C4-2B (cell line): Measurements from ENCODE around the gene TRPC4AP.

ENCODE experiments used
- ZFX ChIP-seq: fragments of 450-650 bp; IDR thresholded peaks from 2 replicates; pipeline ENCODE4 v1.6.1; 2017
- TF ChIP-seq, protein P1 (sequence below): fragments of 450-650 bp; conservative IDR thresholded peaks from 2 replicates; pipeline ENCODE4 v1.5.1; 2017; ENCODE audit warnings: mild to moderate bottlenecking

DNA sequence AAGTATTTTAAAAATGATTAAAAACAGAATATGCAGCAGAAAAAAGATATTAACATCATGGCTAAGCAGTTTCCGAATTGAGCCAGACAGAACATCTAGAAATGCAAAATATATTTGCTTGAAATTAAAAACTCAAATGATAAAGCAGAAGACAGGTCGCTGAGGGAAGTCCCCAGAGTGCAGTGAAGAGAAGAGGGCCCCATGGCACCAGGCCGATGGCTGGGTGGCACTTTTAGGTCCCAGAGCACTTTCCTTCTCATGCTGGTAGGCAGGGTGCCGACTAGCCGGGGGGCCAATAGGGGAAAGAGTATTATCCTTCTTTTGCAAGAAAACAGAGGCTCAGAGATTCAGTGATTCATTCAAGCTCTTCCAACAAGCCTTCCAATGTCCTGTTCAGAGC, 78.1 kb downstream of the TRPC4AP start:
- TF ChIP-seq, protein P1, sequence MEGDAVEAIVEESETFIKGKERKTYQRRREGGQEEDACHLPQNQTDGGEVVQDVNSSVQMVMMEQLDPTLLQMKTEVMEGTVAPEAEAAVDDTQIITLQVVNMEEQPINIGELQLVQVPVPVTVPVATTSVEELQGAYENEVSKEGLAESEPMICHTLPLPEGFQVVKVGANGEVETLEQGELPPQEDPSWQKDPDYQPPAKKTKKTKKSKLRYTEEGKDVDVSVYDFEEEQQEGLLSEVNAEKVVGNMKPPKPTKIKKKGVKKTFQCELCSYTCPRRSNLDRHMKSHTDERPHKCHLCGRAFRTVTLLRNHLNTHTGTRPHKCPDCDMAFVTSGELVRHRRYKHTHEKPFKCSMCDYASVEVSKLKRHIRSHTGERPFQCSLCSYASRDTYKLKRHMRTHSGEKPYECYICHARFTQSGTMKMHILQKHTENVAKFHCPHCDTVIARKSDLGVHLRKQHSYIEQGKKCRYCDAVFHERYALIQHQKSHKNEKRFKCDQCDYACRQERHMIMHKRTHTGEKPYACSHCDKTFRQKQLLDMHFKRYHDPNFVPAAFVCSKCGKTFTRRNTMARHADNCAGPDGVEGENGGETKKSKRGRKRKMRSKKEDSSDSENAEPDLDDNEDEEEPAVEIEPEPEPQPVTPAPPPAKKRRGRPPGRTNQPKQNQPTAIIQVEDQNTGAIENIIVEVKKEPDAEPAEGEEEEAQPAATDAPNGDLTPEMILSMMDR = no peak
- no peak for TF ChIP-seq ZFX
